Neural crest cell (in vitro differentiated cells): ENCODE results near the gene BNIP5. TPM values are rescaled to one million over a fixed set of nuclear protein-coding genes. Genes with fewer than 3 reads are reported as not detected.

Experiments used
- DNase-seq: peaks from one replicate; pipeline ENCODE4 v3.0.0; 2021; ENCODE audit warnings: low read depth, mixed read lengths, low spot score
- H3K27ac Mint-ChIP-seq: one replicate; pipeline ENCODE4 v1.8.0; 2021; ENCODE audit warnings: mild to moderate bottlenecking, mixed read lengths; ENCODE audit not compliant: unreplicated experiment
- H3K27me3 Mint-ChIP-seq: 2 replicates; pipeline ENCODE4 v1.8.0; 2021; ENCODE audit warnings: low read depth, mild to moderate bottlenecking, mixed read lengths
- H3K36me3 Mint-ChIP-seq: 2 replicates; pipeline ENCODE4 v1.8.0; 2021; ENCODE audit warnings: low read depth, mild to moderate bottlenecking, mixed read lengths
- H3K4me1 Mint-ChIP-seq: 2 replicates; pipeline ENCODE4 v1.8.0; 2021; ENCODE audit warnings: mixed read lengths
- H3K4me3 Mint-ChIP-seq: one replicate; pipeline ENCODE4 v1.8.0; 2021; ENCODE audit warnings: mild to moderate bottlenecking, mixed read lengths
- H3K9me3 Mint-ChIP-seq: 2 replicates; pipeline ENCODE4 v1.8.0; 2021; ENCODE audit warnings: mixed read lengths
- total RNA-seq: library from RNA; stranded (reverse); gene quantifications from 2 replicates; pipeline ENCODE4 v1.2.1, GENCODE V29; 2021
- TF ChIP-seq, protein P1 (sequence below): fragments of 200-600 bp; sonication (generic); conservative IDR thresholded peaks from 2 replicates; pipeline ENCODE4 v1.5.0; 2021; ENCODE audit warnings: antibody characterized with exemption, mild to moderate bottlenecking

Gene BNIP5
- total RNA-seq, 1 donor from 2014 or later, result not detected

DNA sequence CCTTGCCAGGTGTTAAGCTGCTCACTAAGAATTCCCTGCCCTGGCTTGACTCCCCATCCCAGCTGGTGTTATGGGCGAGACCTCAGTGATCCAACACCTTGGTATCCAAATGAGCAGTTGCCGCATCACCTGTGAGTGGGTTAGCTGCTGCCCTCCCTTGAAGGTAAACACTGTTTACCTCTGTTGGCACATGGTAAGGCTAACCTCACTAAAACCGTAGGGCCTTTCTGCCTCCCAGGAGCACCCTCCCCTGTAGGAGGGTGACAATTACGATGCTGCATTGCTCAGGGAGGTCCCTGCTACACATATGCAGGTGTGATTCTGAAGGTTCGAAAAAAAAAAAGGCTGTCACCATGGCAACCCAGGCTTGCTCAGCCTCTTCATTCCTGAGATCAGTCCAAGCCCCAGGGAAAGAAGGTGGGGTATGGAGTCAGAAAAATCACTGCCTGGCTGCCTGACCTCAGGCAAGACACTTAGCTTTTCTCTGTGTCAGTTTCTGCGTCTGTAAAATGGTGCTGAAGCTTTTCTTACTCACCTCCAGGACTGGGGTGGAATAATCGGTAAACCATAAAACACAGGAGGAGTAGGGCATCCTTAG, 47.3 kb downstream of the BNIP5 start:
- no peak overlapping the region for H3K27ac Mint-ChIP-seq
- TF ChIP-seq, protein P1, sequence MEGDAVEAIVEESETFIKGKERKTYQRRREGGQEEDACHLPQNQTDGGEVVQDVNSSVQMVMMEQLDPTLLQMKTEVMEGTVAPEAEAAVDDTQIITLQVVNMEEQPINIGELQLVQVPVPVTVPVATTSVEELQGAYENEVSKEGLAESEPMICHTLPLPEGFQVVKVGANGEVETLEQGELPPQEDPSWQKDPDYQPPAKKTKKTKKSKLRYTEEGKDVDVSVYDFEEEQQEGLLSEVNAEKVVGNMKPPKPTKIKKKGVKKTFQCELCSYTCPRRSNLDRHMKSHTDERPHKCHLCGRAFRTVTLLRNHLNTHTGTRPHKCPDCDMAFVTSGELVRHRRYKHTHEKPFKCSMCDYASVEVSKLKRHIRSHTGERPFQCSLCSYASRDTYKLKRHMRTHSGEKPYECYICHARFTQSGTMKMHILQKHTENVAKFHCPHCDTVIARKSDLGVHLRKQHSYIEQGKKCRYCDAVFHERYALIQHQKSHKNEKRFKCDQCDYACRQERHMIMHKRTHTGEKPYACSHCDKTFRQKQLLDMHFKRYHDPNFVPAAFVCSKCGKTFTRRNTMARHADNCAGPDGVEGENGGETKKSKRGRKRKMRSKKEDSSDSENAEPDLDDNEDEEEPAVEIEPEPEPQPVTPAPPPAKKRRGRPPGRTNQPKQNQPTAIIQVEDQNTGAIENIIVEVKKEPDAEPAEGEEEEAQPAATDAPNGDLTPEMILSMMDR, result no peak
- no peak overlapping the region for H3K4me3 Mint-ChIP-seq
- no peaks in the 10 kb centered on the region for H3K36me3 Mint-ChIP-seq
- H3K9me3 Mint-ChIP-seq, result no peaks in the 10 kb centered on the region
- peaks cover 8% of the 10 kb centered on the region for H3K4me1 Mint-ChIP-seq
- no peak for DNase-seq
- H3K27me3 Mint-ChIP-seq, result peaks cover 33% of the 10 kb centered on the region

GRCh38 chr6:36286858-36287257, 49.8 kb downstream of the BNIP5 start:
- peaks cover 8% of the 10 kb centered on the region for H3K4me1 Mint-ChIP-seq
- no peak overlapping the region for H3K27ac Mint-ChIP-seq
- peaks cover 53% of the 10 kb centered on the region for H3K27me3 Mint-ChIP-seq
- H3K36me3 Mint-ChIP-seq, result no peaks in the 10 kb centered on the region
- no peak for DNase-seq
- no peak overlapping the region for H3K4me3 Mint-ChIP-seq
- TF ChIP-seq, protein P1, result no peak
- H3K9me3 Mint-ChIP-seq, result no peaks in the 10 kb centered on the region

GRCh38 chr6:36285797-36286196, 50.9 kb downstream of the BNIP5 start:
- Mint-ChIP-seq H3K27me3 (peaks cover 64% of the 10 kb centered on the region), H3K4me3 (no peak overlapping the region), H3K27ac (no peak overlapping the region), H3K36me3 (no peaks in the 10 kb centered on the region), H3K9me3 (no peaks in the 10 kb centered on the region), H3K4me1 (peaks cover 8% of the 10 kb centered on the region)
- TF ChIP-seq, protein P1, result no peak
- no peak for DNase-seq

DNA sequence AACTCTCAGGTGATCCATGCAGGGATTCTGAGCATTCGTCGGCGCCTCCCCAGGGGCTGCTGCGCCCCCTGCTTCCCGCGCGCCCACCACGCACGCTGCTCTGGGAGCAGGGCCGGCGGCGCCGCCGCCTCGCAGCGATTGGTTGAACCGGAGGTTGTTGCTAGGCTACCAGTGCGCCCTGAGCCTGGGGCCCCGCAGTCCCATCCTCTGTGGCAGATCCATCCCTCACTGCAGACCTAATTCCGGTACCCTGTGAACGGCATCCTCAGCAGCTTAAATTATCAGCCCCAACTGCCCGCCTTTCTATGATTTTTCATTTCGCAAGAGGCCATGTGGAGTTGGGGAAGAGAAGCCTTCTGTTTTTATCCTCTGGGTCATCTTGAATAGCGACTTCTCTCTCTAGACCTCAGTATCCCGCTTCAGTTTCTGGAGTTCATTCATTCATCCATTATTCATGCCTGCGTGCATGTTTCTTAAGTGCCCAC, 51.5 kb downstream of the BNIP5 start:
- peaks cover 8% of the 10 kb centered on the region for H3K4me1 Mint-ChIP-seq
- H3K27me3 Mint-ChIP-seq, result peaks cover 69% of the 10 kb centered on the region
- H3K27ac Mint-ChIP-seq, result no peak overlapping the region
- TF ChIP-seq, protein P1, result no peak
- no peak overlapping the region for H3K4me3 Mint-ChIP-seq
- H3K36me3 Mint-ChIP-seq, result no peaks in the 10 kb centered on the region
- DNase-seq, result peak; percentile 28
- H3K9me3 Mint-ChIP-seq, result no peaks in the 10 kb centered on the region

DNA sequence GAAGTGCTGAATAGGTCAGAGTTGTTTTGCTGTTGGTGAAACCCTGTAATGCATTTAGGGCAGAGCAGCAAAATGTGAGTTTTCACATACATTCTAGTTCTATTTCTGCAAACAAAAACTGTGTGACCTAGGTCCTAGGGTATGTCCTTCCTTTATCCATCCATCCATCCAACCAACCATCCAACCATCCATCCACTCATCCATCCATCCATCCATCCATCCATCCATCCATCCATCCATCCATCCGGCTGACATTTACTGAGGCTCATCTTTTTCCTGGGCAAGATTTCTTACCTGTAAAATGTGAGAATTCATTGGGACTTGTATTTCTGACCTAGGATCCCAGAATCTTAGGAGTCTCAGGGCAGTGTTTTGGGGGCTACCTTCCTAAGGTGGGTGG, 52.3 kb downstream of the BNIP5 start:
- Mint-ChIP-seq H3K27ac (no peak overlapping the region), H3K4me1 (peaks cover 8% of the 10 kb centered on the region), H3K36me3 (no peaks in the 10 kb centered on the region), H3K27me3 (peaks cover 74% of the 10 kb centered on the region), H3K4me3 (no peak overlapping the region), H3K9me3 (no peaks in the 10 kb centered on the region)
- DNase-seq, result no peak
- TF ChIP-seq, protein P1, result no peak
